ENCODE measurements around the gene ADAT3. TPM values are rescaled to one million over a fixed set of nuclear protein-coding genes. Genes with fewer than 3 reads are reported as not detected.
"Not testable (repeated sequence)": the region's sequence is repeated elsewhere in the genome, so short reads cannot be mapped to it uniquely, and the experiment has no call there.

ADAT3 gene
- total RNA-seq, 1 donor, result 3.9 TPM

- no peak for DNase-seq (ENCODE audit: low read depth)
- H3K4me3 ChIP-seq (ENCODE audit: low read depth, low read length), result no peak overlapping the region
- TF ChIP-seq CTCF (IDR thresholded peaks at IDR 0.05; ENCODE audit: insufficient read depth, low read depth, low read length), result no peak
Measured at GRCh38 chr19:1868971-1869370, 36.2 kb upstream of the ADAT3 start.

GRCh38 chr19:1871140-1871597 is 34.0 kb upstream of the ADAT3 start:
- no peak for TF ChIP-seq CTCF (IDR thresholded peaks at IDR 0.05; ENCODE audit: insufficient read depth, low read depth, low read length)
- H3K4me3 ChIP-seq (ENCODE audit: low read depth, low read length), result no peak overlapping the region
- DNase-seq (ENCODE audit: low read depth), result no peak

DNA sequence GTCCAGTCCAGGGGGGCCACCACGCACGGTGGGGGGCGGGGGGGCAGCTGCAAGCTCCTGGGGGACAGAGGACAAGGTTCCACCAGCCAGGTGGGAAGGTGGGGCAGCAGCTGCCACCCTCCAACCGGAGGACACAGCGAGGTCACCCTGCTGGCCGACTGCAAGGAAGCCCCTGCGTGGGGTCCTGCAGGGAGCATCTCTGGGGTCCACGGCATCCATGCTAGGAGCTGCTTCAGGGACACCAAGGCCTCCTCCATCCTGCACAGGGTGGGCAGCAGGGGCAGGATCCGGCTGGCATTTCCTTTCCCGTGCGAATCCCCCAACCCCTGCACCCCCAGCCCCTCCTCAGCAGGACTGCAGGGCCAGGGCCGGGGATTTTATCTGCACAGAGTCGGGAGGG is 33.6 kb upstream of the ADAT3 start:
- DNase-seq (ENCODE audit: low read depth), result no peak
- no peak overlapping the region for H3K4me3 ChIP-seq (ENCODE audit: low read depth, low read length)
- TF ChIP-seq CTCF (IDR thresholded peaks at IDR 0.05; ENCODE audit: insufficient read depth, low read depth, low read length), result no peak

DNA sequence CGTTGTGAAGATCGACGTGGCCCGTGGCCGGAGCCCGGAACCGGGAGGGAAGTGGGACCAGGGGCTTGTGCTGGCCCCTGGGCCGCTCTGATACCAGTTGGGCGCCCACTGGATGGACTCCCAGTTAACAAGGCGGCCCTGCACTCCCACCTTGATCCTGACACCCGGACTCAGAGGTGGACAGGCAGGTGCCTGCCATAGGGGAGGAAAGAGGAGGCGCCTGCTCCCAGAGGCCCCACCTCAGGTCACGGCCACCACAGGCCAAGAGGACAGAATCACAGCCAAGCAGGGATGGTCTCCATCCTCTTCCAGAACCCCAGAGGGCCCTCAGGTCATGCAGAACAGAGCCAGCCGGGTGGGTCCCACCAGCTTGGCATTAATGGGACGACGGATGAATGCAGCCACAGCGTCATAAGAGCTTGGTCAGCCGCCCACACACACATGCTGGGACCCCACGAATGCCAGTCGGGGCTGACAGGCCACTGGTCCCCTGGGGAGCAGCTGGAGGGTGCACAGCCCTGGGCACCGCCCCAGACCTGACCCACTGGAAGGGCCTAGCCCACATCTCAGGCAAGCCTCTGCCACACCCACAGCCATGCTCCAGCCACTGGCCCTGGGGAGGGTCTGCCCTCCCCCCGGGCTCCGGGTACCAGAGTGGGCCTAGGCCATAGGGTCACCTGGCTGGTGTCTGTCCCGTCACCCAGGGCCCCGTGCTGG is 32.2 kb upstream of the ADAT3 start:
- no peak for TF ChIP-seq CTCF (IDR thresholded peaks at IDR 0.05; ENCODE audit: insufficient read depth, low read depth, low read length)
- no peak for DNase-seq (ENCODE audit: low read depth)
- no peak overlapping the region for H3K4me3 ChIP-seq (ENCODE audit: low read depth, low read length)

GRCh38 chr19:1873524-1874473 is 31.4 kb upstream of the ADAT3 start:
- peak overlapping the region; percentile 85 for H3K4me3 ChIP-seq (ENCODE audit: low read depth, low read length)
- no peak for TF ChIP-seq CTCF (IDR thresholded peaks at IDR 0.05; ENCODE audit: insufficient read depth, low read depth, low read length)
- no peak for DNase-seq (ENCODE audit: low read depth)

- TF ChIP-seq CTCF (IDR thresholded peaks at IDR 0.05; ENCODE audit: insufficient read depth, low read depth, low read length), result no peak
- no peak for DNase-seq (ENCODE audit: low read depth)
- peak overlapping the region; percentile 85 for H3K4me3 ChIP-seq (ENCODE audit: low read depth, low read length)
Measured at GRCh38 chr19:1874554-1875185, 30.5 kb upstream of the ADAT3 start.

DNA sequence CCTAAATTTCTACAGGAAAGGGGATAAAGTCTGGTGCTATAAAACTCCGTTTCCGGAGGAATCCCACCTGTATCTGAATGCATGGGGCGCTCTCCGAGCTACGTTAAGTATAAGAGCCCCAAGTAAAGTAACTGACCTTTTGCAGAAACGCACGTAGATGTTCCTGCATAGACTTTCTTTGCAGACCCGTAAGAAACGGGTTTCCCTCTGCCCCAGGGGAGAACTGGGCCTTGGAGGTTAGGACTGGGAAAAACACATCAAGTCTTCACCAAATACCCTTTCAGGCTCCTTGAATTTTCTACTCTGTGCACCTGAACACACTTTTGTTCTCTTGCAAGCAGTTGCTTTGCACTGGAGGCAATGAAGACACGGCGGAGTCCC is 29.9 kb upstream of the ADAT3 start:
- DNase-seq (ENCODE audit: low read depth), result not testable (repeated sequence)
- H3K4me3 ChIP-seq (ENCODE audit: low read depth, low read length), result peak overlapping the region; percentile 85

Measured in fibroblast of villous mesenchyme (primary cell).